ENCODE results near the gene MRGPRE. TPM values are rescaled to one million over a fixed set of nuclear protein-coding genes. Genes with fewer than 3 reads are reported as not detected.

MRGPRE gene
- total RNA-seq, 6 donors from 2014 or later: 0.26 TPM; not detected in 5

- no peak for TF ChIP-seq CTCF (IDR thresholded peaks at IDR 0.05)
- TF ChIP-seq EP300 (IDR thresholded peaks at IDR 0.05): no peak
- Histone ChIP-seq H3K36me3 (no peaks in the 10 kb centered on the region), H3K9me3 (no peaks in the 10 kb centered on the region), H3K4me3 (no peak overlapping the region), H3K4me1 (peaks cover 0 to 5% (median 0%) of the 10 kb centered on the region in 4 donors), H3K27me3 (peaks cover 0 to 4% (median 1%) of the 10 kb centered on the region in 4 donors), H3K27ac (no peak overlapping the region)
- ATAC-seq (ENCODE audit: low FRiP score in 2 of 2) (no peak), DNase-seq (peak in 1 of 2 donors; percentile 62)
- 61 to 83% methylated on average over 3 to 11 of the region's 11 CpGs for WGBS, 2 donors
Observed at GRCh38 chr11:3197044-3197695, 35.0 kb downstream of the MRGPRE start.

DNA sequence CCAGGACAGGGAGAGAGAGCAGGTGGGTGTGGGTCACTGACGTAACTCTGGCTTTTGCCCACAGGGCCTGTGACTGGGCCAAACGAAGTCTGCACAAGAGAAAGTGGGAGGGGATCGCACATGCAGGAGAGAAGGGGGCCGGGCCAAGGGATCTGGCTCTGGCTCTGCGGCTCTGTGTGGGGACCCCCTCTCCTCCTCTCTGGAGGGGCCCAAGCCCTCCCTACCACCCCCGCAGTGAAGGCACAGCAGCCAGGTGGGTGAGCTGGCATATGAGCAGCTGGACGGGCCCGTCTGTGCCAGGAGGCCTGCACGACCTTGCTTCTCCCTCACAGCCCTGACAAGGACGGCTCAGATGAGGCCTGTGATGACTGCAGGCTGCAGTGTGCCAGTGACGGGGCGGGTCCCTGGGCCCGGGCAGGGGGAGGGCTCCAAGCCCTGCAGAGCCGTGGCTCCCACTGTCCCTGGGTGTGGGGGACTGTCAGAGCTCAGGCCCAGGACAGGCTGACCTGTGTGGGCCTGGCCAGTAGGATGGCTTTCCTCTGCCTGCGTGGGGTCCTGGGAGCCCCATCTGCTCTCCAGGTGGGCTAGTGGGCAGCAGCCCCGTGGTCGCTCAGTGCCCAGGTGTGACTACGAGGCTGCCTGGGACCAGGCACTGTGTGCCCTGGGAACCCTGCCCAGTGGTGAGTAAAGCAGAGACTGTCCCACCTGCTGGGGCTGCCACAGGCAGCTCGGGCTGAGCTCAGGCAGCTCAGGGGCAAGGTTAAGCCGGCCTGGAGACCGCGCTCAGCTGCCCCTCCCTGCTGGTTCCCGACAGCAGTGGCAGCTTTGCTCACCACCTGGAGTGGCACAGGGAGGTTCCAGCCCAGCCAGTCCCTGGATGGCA lies 35.8 kb downstream of the MRGPRE start:
- H3K36me3 ChIP-seq: no peaks in the 10 kb centered on the region
- H3K27ac ChIP-seq: no peak overlapping the region
- no peaks in the 10 kb centered on the region for H3K9me3 ChIP-seq
- no peaks in the 10 kb centered on the region for H3K27me3 ChIP-seq
- H3K4me3 ChIP-seq: no peak overlapping the region
- H3K4me1 ChIP-seq: peaks cover 0 to 5% (median 0%) of the 10 kb centered on the region in 4 donors
- TF ChIP-seq POLR2A (IDR thresholded peaks at IDR 0.05) (no peak), CTCF (IDR thresholded peaks at IDR 0.05) (no peak), POLR2AphosphoS5 (IDR thresholded peaks at IDR 0.05) (no peak), EP300 (IDR thresholded peaks at IDR 0.05) (no peak)
- DNase-seq: peak in 1 of 2 donors; percentile 72
- WGBS, 2 donors: 88 to 92% methylated on average over 9 to 13 of the region's 23 CpGs
- ATAC-seq (ENCODE audit: low FRiP score in 2 of 2): no peak

DNA sequence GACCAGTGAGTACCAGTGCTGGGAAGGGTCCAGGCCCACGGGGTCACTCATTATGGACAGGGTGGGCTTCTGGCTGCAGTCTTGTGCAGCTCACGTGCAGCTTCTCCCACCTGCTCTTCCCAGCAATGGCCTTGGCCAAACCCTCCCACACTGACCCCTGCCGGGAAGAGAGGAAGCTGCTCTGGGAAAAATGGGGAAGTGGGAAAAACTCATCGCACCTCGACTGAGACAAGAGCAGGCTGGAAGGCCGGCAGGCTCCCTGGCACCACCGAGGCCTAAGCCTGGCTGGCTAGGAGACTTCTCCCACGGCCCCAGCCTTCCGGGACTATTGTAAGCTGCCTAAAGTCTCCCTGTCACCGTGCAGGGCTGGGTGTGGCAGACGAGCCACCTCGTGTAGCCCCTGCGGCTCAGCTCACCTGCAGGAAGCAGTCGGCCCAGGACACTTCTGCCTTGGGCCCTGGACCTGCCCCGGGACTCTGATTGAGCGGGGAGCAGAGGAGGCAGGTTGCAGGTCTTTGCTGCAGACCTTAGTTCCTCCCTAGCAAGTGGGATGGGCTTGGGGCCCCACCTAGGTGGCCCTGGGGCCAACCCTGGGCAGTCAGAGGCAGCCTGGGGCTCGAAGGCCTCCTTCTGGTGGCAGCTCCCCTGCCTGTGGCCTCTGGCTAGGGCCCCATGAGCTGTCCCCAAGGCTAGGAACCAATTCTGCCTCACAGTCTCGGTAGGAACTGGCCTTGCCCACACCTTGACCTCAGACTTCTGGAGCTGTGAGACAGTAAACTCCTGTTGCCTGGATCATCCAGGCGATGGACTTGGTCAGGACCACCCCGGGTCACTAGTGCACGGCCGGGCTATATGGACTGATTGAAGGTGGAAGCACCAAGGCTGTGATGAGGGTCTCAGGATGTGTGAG lies 36.7 kb downstream of the MRGPRE start:
- no peak for TF ChIP-seq POLR2A (IDR thresholded peaks at IDR 0.05)
- peak in 4 of 6 experiments; percentile 21 to 42 (median 34) for TF ChIP-seq CTCF (IDR thresholded peaks at IDR 0.05)
- no peak for TF ChIP-seq EP300 (IDR thresholded peaks at IDR 0.05)
- TF ChIP-seq POLR2AphosphoS5 (IDR thresholded peaks at IDR 0.05): no peak
- Histone ChIP-seq H3K27ac (no peak overlapping the region), H3K4me3 (no peak overlapping the region), H3K4me1 (peaks cover 0 to 5% (median 0%) of the 10 kb centered on the region in 4 donors), H3K36me3 (no peaks in the 10 kb centered on the region), H3K9me3 (no peaks in the 10 kb centered on the region), H3K27me3 (no peaks in the 10 kb centered on the region)
- ATAC-seq (ENCODE audit: low FRiP score in 2 of 2): no peak
- 54 to 63% methylated on average over 15 to 22 of the region's 22 CpGs for WGBS, 2 donors
- peak in 1 of 2 donors; percentile 56 for DNase-seq

- no peak for DNase-seq
Observed at GRCh38 chr11:3194016-3194816, 38.0 kb downstream of the MRGPRE start.

More at GRCh38 chr11:3194016-3194816, 38.0 kb downstream of the MRGPRE start:
- peaks cover 0 to 5% (median 0%) of the 10 kb centered on the region in 4 donors for H3K4me1 ChIP-seq
- H3K27me3 ChIP-seq: no peaks in the 10 kb centered on the region
- ATAC-seq (ENCODE audit: low FRiP score in 2 of 2): no peak
- no peak for TF ChIP-seq POLR2A (IDR thresholded peaks at IDR 0.05)
- no peak for TF ChIP-seq POLR2AphosphoS5 (IDR thresholded peaks at IDR 0.05)
- TF ChIP-seq CTCF (IDR thresholded peaks at IDR 0.05): no peak
- no peak for TF ChIP-seq EP300 (IDR thresholded peaks at IDR 0.05)
- WGBS, 2 donors: 68 to 76% methylated on average over 12 of the region's 12 CpGs
- H3K27ac ChIP-seq: no peak overlapping the region
- H3K36me3 ChIP-seq: no peaks in the 10 kb centered on the region
- H3K9me3 ChIP-seq: no peaks in the 10 kb centered on the region
- no peak overlapping the region for H3K4me3 ChIP-seq

Measured in upper lobe of left lung (tissue), 6 donors.